Stimulated activated CD4-positive, alpha-beta T cell treated with anti-CD3 and anti-CD28 coated beads, Interleukin-12 subunit alpha, Interleukin-12 subunit beta, amount 100 ng/mL, for 4 hours (primary cell): Measurements from ENCODE around the gene OR2W3.

ENCODE experiments used
- DNase-seq: peaks from one replicate; pipeline ENCODE4 v3.0.0-alpha.2; 2020

OR2W3 gene

GRCh38 chr1:247923941-247924340 lies 28.6 kb downstream of the OR2W3 start:
- no peak for DNase-seq

DNA sequence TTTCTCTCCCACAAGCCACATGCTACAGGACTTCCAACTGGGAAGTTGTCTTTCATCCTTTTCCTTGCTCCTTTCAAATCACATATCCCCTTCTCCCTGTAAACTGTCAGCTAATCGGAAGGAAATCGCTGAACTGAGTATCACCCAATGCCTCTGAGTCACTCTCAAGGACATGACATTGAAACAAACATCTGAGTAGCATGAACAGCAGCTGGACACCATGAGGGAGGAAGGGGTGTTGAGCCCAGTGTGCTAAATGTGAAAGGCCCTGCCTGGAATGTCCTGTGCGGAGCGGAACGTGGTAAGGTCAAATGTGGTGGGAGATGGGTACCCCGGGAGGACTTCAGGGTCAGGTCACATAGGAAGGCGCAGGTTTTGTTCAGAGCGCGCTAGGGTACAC lies 29.5 kb downstream of the OR2W3 start, which contains the start of gene OR2AJ1:
OR2AJ1 (plus strand) TSS at position 22 of the 400 bp plus-strand sequence. CDS start 8,880 bp downstream, outside the sequence.
- DNase-seq = no peak

- no peak for DNase-seq
Observed at GRCh38 chr1:247933989-247934388, 38.6 kb downstream of the OR2W3 start.

GRCh38 chr1:247935781-247936180 lies 40.4 kb downstream of the OR2W3 start:
- DNase-seq = no peak

DNA sequence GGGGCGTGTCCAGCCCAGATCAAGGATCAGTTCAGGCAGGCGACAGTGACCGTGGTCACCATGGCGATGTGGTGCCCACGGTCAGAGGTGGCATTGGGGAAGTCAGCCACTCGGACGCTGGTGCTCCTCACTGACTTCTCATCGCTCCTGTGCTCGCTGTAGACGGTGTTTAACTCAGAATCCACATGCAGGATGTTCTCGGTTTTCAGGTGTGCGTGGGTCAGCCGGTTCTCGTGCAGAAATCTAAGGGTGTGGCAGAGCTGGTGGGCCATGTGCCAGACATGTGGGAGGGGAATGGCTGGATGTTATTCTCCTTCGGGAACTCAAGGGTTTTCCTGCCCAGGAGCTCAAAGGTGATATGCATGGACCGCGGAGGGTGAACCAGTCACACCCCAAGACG lies 41.0 kb downstream of the OR2W3 start:
- DNase-seq = no peak

GRCh38 chr1:247936965-247937734 lies 41.8 kb downstream of the OR2W3 start:
- peak; percentile 93 for DNase-seq

DNA sequence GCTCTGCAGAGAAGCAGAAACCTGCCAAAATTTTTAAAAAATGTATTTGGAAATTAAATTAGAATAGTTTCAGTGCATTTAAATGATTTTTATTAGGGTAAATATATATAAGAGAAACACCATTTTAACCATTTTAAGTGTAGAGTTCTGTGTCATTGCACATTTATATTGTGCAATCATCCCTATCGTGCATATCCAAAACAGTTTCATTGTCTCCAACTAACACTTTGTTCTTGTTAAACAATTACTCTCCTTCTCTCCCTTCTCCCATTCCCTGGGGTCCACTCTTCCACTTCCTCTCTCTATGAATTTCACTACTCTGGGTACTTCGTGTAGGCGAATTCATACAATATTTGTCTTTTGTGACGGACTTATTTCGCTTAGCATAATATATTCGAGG lies 47.2 kb downstream of the OR2W3 start:
- DNase-seq = no peak
